OCI-LY1 (cell line): ENCODE measurements around the gene HACE1.

ENCODE experiments used
- H2AFZ ChIP-seq: fragments of 200-600 bp; sonication (generic), shearing (Covaris generic); 2 replicates; pipeline ENCODE4 v1.6.0; 2014; ENCODE audit warnings: antibody characterized with exemption, mild to moderate bottlenecking, low read length
- H3F3A ChIP-seq: fragments of 200-600 bp; sonication (generic), shearing (Covaris generic); 2 replicates; pipeline ENCODE4 v1.6.0; 2014; ENCODE audit warnings: mild to moderate bottlenecking, antibody characterized with exemption, low read length, moderate library complexity; ENCODE audit not compliant: insufficient read depth
- H3K27ac ChIP-seq: fragments of 200-600 bp; sonication (generic); 2 replicates; pipeline ENCODE4 v1.5.1; 2014; ENCODE audit warnings: low read length, mixed run types, mild to moderate bottlenecking, low read depth; ENCODE audit not compliant: poor library complexity, severe bottlenecking
- H3K27me3 ChIP-seq: fragments of 200-600 bp; sonication (generic); 2 replicates; pipeline ENCODE4 v1.6.0; 2014; ENCODE audit warnings: antibody characterized with exemption, mild to moderate bottlenecking, low read length, moderate library complexity; ENCODE audit not compliant: insufficient read depth
- H3K36me3 ChIP-seq: fragments of 200-600 bp; sonication (generic); 2 replicates; pipeline ENCODE4 v1.6.1; 2014; ENCODE audit warnings: mild to moderate bottlenecking, antibody characterized with exemption, low read length, moderate library complexity, mixed read lengths; ENCODE audit not compliant: insufficient read depth
- H3K4me1 ChIP-seq: fragments of 200-600 bp; sonication (generic); 2 replicates; pipeline ENCODE4 v1.5.1; 2014; ENCODE audit warnings: mild to moderate bottlenecking, low read length, moderate library complexity; ENCODE audit not compliant: insufficient read depth, severe bottlenecking
- H3K4me2 ChIP-seq: fragments of 200-600 bp; sonication (generic), shearing (Covaris generic); 2 replicates; pipeline ENCODE4 v1.6.1; 2014; ENCODE audit warnings: low read length
- H3K4me3 ChIP-seq: fragments of 200-600 bp; sonication (generic); 2 replicates; pipeline ENCODE4 v1.5.1; 2014; ENCODE audit warnings: low read length, low read depth, mild to moderate bottlenecking, mixed read lengths; ENCODE audit not compliant: poor library complexity, severe bottlenecking
- H3K79me2 ChIP-seq: fragments of 200-600 bp; shearing (Covaris generic); 2 replicates; pipeline ENCODE4 v1.6.1; 2016; ENCODE audit warnings: mixed run types, low read length, mixed read lengths; ENCODE audit not compliant: insufficient read depth
- H3K9ac ChIP-seq: fragments of 200-600 bp; sonication (generic), shearing (Covaris generic); 2 replicates; pipeline ENCODE4 v1.6.1; 2014; ENCODE audit warnings: mild to moderate bottlenecking, low read length, mixed read lengths
- H3K9me2 ChIP-seq: fragments of 200-600 bp; sonication (generic), shearing (Covaris generic); 2 replicates; pipeline ENCODE4 v1.6.1; 2014; ENCODE audit warnings: low read depth, mild to moderate bottlenecking, low read length, mixed read lengths
- H3K9me3 ChIP-seq: fragments of 200-600 bp; shearing (Covaris generic); 2 replicates; pipeline ENCODE4 v1.6.1; 2014; ENCODE audit warnings: low read length, mixed read lengths
- H4K20me1 ChIP-seq: fragments of 200-600 bp; sonication (generic), shearing (Covaris generic); 2 replicates; pipeline ENCODE4 v1.6.0; 2016; ENCODE audit warnings: mild to moderate bottlenecking, low read length; ENCODE audit not compliant: insufficient read depth
- EZH2 ChIP-seq: fragments of 200-600 bp; sonication (generic), shearing (Covaris generic); IDR thresholded peaks from 2 replicates; pipeline ENCODE4 v1.8.0; 2017; ENCODE audit warnings: borderline replicate concordance, mixed run types, mild to moderate bottlenecking, antibody characterized with exemption, low read length, moderate library complexity, mixed read lengths
- TF ChIP-seq, protein P1 (sequence below): fragments of 200-600 bp; sonication (generic), shearing (Covaris generic); IDR thresholded peaks from 2 replicates; pipeline ENCODE4 v1.5.1; 2017; ENCODE audit warnings: mild to moderate bottlenecking, antibody characterized with exemption, low read length, moderate library complexity, mixed read lengths

Gene HACE1

DNA sequence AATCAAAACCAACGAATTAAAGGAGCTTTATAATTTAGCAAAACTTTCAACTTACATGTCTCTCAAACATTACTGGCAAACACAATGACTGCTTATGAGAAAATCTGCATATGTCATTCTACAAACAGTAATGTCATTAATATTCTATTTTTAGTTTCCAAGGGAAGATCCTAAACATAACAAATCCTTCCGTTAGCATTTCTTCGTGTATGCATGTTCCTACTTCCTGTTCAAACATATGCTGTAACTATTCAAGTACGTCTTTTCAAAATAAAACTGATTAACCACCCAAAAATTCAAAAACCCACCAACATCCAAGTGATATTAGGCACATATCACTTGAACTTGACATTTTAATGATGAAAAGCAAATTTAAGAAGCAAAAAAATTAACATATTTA lies 131.3 kb downstream of the HACE1 start:
- Histone ChIP-seq H2AFZ (no peak overlapping the region), H3K9me3 (no peaks in the 10 kb centered on the region), H4K20me1 (no peaks in the 10 kb centered on the region), H3K79me2 (no peaks in the 10 kb centered on the region), H3K4me3 (no peak overlapping the region), H3K27ac (no peak overlapping the region), H3K9ac (no peak overlapping the region), H3F3A (no peaks in the 10 kb centered on the region), H3K4me1 (no peaks in the 10 kb centered on the region), H3K27me3 (no peaks in the 10 kb centered on the region), H3K9me2 (no peaks in the 10 kb centered on the region), H3K36me3 (no peaks in the 10 kb centered on the region), H3K4me2 (no peak overlapping the region)
- no peak for TF ChIP-seq EZH2
- TF ChIP-seq, protein P1, sequence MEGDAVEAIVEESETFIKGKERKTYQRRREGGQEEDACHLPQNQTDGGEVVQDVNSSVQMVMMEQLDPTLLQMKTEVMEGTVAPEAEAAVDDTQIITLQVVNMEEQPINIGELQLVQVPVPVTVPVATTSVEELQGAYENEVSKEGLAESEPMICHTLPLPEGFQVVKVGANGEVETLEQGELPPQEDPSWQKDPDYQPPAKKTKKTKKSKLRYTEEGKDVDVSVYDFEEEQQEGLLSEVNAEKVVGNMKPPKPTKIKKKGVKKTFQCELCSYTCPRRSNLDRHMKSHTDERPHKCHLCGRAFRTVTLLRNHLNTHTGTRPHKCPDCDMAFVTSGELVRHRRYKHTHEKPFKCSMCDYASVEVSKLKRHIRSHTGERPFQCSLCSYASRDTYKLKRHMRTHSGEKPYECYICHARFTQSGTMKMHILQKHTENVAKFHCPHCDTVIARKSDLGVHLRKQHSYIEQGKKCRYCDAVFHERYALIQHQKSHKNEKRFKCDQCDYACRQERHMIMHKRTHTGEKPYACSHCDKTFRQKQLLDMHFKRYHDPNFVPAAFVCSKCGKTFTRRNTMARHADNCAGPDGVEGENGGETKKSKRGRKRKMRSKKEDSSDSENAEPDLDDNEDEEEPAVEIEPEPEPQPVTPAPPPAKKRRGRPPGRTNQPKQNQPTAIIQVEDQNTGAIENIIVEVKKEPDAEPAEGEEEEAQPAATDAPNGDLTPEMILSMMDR: no peak

DNA sequence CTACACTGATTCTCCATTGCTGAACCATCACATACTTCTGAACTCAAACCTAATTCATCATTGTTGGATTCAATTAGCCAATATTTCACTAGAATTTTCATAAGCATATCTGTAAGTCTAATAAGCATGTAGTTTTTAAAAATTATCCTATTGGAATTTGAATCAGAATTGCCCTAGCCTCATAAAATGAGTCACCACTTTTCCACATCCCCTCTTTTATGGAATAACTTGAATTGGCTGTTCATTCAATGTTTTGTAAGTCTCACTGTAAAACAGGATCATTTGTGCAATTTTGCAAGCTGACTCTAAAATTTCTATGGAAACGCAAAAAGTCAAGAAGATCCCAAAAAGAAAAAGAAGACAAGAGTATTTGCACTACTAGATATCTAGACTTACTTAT lies 141.0 kb downstream of the HACE1 start:
- no peaks in the 10 kb centered on the region for H3K9me2 ChIP-seq
- H3K27ac ChIP-seq: no peak overlapping the region
- H3F3A ChIP-seq: no peaks in the 10 kb centered on the region; the same call in 1 of the 2 replicates
- H3K9me3 ChIP-seq: no peaks in the 10 kb centered on the region
- no peaks in the 10 kb centered on the region for H3K79me2 ChIP-seq
- no peak overlapping the region for H3K4me3 ChIP-seq
- no peaks in the 10 kb centered on the region for H4K20me1 ChIP-seq
- no peaks in the 10 kb centered on the region for H3K27me3 ChIP-seq
- no peak overlapping the region for H3K9ac ChIP-seq
- no peak overlapping the region for H3K4me2 ChIP-seq
- H3K36me3 ChIP-seq: no peaks in the 10 kb centered on the region
- TF ChIP-seq, protein P1: no peak
- TF ChIP-seq EZH2: no peak
- H2AFZ ChIP-seq: no peak overlapping the region
- H3K4me1 ChIP-seq: no peaks in the 10 kb centered on the region

DNA sequence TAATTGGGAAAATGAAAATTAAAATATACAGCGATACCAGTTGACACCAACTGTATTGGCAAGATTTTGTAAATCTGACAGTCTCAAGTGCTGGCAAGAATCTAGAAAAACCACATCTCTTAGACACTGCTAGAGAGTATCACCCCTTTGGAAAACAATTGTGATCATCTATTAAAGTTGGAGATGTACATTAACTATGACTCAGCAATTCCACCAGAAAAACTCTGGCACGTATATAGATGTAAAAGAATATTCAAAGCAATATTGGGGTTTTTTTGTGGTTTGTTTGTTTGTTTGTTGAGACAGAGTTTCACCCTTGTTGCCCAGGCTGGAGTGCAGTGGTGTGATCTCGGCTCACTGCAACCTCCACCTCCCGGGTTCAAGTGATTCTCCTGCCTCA lies 142.9 kb downstream of the HACE1 start:
- no peaks in the 10 kb centered on the region for H4K20me1 ChIP-seq
- H3F3A ChIP-seq: no peaks in the 10 kb centered on the region; the same call in 1 of the 2 replicates
- H3K9ac ChIP-seq: no peak overlapping the region
- no peak overlapping the region for H2AFZ ChIP-seq
- no peaks in the 10 kb centered on the region for H3K27me3 ChIP-seq
- H3K36me3 ChIP-seq: no peaks in the 10 kb centered on the region
- no peaks in the 10 kb centered on the region for H3K9me2 ChIP-seq
- no peaks in the 10 kb centered on the region for H3K79me2 ChIP-seq
- TF ChIP-seq, protein P1: no peak
- no peak for TF ChIP-seq EZH2
- no peak overlapping the region for H3K27ac ChIP-seq
- no peaks in the 10 kb centered on the region for H3K4me1 ChIP-seq
- H3K4me3 ChIP-seq: no peak overlapping the region
- no peak overlapping the region for H3K4me2 ChIP-seq
- no peaks in the 10 kb centered on the region for H3K9me3 ChIP-seq
